NOMO-1 treated with dmso at 0.1 percent for 144 hours (cell line): ENCODE results near the gene GADL1.
A peak's percentile ranks its signal among the peaks of the same experiment; 100 is the strongest.

ENCODE experiments used
- DNase-seq: peaks from one replicate; lab custom pipeline; 2025; ENCODE audit not compliant: unreplicated experiment; lab: John Stamatoyannopoulos, UW

The GADL1 gene

DNA sequence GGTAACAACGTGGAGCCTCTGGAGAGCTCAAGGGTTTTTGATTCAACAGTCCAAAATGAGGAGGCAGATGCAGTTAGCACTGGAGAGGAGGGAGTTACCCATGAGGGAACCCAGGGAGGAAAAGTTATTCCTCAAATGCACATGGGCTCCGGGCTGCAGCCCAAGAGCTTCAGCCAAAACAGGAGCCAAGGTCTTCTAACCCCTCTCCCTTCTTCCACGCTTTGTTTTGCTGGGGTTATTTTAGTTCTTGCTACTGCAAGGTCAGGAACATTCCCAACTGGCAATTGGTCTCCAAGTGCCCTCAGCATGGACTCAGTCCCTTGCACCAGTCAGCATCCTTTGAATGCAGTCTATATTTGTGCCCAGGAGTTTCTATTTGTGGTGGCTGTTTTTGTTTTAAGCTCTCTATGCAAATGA is 198.1 kb downstream of the GADL1 start:
- no peak for DNase-seq

DNA sequence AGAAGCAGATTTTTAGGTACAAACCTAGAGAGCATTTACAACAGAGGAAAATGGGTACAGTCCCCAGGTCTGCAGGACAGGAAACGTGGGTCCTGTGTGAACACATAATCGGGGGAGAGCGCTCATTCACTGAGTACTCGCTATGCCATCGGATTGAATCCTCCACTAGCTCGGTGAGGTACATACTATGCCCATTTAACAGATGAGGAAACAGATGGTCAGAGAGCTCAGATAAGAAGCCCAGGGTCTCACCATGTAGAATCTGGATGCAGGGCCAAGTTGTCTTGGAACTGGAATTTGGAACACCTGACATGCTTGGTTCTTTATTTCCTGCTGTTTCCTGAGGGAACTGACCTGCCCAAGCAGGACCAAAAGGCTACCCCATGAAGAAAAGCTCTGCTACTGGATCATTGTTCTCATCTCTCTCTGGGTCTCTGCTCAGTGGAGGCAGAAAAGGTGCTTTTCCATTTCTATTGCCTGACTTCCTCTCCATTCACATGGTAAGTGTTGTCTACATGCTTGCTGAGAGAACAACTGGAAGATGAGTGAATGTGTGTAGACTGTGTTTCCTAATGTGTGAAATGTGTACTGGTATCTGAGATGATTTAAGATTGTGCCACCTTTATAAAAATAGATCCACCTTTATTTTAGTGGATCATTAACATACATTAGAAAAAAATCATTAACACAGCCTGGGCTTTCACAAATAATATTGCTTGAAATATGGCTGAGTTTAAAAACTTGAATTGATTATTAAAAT is 199.0 kb downstream of the GADL1 start:
- DNase-seq: no peak

DNA sequence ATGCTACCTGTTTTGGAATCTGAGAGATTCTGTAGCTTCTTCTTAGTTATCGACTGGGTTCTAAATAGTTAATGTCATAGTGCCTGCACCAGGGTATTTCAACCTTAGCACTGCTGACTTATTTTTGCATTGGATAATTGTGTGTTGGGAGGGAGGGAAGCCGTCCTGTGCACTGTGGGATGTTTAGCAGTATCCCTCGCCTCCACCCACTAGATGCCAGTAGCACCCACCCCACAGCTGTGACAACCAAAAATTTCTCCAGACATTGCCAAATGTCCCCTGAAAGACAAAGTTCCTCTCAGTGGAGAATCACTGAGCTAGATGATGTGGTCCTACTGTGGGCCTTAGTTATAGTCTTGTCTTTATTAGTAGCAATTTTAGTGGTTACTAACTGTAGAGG is 199.8 kb downstream of the GADL1 start:
- no peak for DNase-seq

DNA sequence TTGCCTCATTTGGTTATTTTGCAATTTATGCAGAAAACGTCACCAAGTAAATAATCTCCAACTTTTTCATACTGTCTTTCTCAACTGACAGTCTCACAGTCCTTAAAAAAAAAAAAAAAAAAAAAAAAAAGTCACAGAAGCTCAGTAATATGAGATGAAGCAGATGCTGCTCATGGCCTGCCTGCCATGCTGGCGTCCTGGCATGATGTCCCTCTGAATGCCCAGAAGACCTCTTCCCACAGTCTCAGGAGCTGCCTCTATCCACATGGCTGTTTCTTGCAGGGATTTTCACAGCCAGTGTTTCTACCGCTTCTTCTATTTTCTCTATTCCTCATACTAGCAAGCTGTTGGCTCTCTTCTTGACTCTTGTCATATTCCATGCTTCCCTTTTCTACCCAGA is 200.3 kb downstream of the GADL1 start:
- DNase-seq: no peak

DNA sequence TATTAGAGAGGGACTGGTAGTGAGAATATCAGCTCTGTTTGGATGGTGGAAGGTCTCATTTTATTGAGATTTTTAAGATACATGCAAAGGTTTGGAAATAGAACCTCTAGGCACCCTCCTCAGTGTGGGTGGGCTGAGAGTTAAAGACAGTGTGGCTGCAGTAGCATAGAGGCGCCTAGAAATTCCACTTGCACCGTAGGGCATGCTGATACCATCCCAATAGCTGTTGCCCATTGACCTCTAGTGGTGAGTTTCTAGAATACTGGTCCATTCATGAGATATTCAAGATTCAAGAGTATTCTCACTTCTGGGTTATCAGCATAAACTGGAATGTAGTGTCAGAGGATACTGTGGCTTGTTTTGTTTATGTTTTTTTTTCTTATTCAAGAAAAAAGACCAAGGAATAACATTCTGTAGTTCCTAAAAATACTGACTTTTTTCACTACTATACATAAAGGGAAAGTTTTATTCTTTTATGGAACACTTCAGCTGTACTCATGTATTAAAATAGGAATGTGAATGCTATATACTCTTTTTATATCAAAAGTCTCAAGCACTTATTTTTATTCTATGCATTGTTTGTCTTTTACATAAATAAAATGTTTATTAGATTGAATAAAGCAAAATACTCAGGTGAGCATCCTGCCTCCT is 200.9 kb downstream of the GADL1 start:
- DNase-seq: peak; percentile 37

DNA sequence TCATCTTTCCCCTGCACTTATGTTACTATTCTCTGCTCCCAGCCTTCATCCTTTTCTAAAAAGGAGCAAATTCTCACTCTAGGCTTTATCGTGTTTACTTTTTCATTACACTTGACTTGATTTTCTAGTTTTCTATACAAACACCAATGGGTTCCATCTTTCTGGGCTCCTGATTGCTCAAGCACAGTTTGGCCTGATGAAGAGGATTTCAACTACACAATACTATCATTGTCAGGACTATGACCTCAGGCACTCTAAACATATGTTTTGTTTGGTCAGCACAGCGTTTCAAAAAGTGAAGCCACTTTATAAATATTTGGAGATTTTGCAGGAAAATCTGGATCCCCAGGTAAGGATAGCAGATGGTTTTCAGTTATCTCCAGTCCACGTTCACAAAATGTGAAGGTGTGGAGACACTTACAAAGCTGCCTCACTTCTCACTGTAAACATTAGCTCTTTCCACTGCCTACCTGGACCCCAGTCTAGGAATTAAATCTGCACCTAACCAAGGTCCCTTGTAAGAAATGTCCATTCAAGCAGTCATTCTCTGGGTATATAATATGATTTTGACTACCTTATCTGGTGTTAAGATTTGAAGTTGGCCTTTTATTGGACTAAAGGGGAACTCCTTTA is 201.8 kb downstream of the GADL1 start:
- DNase-seq: no peak

DNA sequence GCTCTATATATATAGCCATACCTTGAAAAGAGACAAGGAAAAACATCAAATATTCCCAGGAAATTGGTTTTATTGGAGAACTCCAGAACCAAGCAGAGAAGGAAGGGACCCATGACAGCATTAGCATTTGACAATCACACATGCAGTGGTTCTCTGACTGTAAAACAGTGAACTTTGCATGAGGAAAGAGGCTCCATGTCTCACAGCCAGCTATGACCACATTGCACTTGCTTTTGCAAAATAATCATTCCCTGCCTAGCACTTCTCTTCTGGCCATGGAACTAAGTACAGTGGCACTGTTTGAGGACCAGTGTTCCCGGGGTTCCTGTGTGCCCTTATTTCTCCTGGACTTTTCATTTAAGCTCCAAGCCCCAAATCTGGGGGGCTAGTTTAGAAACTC is 202.5 kb downstream of the GADL1 start:
- DNase-seq: no peak

DNA sequence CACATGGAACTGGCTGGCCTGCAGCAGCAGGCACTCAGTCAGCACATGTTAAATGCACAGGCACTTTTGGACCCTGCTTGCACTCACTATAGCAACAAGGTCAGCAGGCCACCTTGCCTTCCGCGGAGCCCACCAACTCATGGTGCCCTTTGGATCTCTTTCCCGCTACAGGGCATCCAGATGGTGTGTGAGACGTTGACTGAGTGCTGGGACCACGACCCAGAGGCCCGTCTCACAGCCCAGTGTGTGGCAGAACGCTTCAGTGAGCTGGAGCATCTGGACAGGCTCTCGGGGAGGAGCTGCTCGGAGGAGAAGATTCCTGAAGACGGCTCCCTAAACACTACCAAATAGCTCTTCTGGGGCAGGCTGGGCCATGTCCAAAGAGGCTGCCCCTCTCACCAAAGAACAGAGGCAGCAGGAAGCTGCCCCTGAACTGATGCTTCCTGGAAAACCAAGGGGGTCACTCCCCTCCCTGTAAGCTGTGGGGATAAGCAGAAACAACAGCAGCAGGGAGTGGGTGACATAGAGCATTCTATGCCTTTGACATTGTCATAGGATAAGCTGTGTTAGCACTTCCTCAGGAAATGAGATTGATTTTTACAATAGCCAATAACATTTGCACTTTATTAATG is 203.1 kb downstream of the GADL1 start:
- DNase-seq: no peak

DNA sequence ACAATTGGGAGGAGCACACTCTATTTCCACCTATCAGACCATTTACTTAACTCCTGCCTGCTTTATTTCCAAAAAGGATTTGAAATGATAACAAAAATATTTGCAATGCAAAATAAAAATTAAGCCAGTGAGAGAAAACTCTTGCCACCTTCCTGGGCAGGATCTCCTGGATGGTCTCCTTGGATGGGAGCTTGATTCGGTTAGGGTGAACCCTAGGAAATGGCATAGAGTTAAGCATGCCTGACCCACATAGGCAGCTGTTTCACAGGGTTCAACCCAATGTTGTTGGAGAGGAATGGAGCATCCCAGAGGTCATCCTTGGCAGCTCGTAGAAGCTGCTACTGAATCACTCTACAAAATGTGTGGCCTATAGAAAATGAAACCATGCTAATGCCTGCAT is 204.3 kb downstream of the GADL1 start:
- no peak for DNase-seq

DNA sequence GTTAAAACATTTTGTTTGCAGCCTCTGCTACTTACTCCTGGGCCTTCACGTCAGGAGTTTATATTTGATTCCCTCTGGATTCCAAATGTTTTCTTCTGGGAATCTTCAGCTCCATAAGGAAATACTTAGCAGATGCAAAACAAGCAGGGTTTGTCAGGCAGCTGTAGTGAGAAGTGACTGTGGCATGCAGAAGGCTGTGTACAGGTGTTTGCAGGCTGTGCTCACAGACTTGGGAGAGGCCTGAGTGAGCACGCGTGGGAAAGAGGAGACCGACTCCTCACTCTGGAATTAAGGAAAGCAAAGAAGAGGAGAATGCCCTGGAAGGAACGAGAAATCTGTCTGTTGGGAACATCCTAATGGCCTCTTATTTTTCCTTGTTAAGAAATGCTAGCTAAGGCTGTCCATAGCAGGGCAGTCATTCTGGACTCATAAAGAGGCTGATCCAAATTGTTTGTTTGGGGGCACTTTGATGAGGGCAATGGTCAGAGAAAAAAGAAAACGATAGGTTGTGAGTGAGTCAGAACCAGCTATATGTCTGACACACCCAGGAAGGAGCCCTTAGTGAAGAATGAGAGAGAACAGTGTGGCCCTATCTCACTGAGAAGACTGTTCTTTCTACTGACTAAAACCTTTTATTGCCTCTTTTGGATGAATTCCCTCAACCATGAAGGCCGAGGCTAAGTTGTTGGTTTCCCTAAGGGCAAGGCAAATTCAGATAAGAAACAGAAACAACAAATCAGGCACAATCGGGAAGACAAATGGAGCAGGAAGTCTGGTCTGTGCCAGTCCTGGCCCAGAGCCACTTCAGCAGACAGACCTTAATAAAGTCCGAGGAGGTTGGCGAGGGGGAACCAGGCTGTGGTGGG is 205.5 kb downstream of the GADL1 start:
- no peak for DNase-seq

DNA sequence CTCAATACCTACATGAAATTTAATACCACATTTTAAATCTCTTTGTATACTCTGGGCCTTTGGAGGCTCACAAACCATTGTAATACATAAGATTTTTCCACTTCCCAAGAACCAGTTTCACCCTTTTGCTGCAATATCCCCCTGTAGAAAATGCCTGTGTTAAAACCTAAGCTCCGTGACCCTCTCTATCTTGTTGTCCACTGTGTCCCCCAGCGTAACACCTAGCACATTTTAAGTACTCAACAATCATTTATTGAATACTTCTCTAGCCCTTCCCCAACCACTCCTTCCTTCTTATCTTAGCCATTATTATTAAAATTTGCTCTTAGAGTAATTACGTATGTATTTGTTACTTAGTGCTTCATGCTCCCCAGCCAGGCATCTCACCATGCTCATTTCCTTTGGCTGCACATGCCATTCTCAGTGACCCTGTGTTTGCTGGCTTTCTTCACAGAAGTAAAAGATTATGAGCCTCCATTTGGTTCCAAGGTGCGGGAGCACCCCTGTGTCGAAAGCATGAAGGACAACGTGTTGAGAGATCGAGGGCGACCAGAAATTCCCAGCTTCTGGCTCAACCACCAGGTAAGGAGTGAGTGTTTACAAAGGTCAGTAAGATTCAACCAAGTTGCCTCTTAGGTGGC is 206.4 kb downstream of the GADL1 start:
- no peak for DNase-seq

DNA sequence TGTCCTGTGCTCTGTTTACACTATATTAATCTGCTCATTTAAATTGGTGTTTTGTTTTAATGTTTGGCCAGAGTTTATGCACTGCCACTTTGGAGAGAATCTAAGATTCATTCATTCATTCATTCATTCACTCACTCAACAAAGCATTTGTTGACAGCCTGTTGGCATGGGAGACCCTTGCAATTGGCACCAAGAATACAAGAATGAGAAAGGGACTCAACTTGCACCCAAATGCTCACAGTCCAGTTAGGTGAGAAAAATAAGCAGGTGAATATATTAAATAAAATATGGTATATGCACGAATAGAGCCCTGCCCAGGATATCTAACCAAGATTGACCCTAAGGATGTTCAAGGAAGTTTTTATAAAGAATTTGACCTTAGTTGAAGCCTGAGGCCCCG is 207.7 kb downstream of the GADL1 start:
- DNase-seq: no peak

DNA sequence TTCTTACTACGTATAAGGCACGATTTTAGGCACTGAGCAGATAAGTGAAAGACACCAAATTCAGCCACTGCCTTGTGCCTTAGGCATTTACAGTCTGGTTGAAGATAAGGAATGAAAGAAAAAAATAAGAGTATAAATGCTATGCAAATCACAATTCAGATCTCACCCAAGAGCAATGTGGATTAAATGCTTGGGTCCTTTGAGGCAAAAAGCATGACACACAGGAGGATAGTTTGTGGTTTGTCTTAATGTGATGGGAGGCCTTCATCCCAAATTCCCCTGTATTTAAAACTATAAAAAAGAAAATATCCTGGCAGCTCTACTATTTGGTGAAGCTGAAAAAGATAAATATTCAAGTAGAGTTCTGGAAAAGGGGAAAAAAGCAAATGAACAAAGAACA is 208.3 kb downstream of the GADL1 start:
- DNase-seq: no peak

DNA sequence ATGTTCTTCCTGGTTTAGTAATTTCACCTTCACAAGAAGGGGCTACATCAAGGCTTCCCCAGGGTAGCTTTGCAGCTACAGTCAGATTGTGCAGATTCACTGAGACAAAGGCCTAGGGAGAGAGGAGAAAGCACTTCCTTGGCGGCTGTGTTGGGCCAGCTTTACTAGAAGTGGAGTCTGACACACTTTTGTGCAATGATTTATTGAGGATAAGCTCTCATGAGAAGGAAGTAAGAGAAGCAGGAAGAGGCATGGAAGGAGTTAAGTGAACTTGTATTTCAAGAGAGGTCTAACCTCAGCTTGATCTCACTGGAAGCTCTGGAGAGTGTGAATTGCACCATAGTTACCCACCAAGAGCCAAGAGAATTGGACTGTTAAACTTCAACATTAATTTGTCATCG is 209.2 kb downstream of the GADL1 start:
- DNase-seq: peak; percentile 48

DNA sequence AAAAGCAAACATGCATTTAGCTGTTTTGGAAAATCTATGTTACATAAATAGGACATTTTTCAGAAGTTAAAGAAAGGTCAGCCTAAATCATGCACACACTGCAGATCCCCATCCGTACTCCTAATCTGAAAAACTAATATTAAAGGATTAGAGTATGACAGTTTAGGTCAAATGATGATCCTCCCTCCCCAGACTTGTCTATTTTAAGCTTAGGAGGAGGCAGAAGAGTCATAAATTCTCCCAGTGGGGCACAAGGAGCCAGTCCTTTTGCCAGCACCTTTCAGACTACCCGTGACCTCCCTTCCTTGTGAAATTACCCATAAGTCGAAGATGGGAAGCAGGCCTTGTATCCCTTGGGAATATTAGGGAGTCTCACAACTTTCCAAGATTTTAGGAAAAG is 210.1 kb downstream of the GADL1 start:
- no peak for DNase-seq

DNA sequence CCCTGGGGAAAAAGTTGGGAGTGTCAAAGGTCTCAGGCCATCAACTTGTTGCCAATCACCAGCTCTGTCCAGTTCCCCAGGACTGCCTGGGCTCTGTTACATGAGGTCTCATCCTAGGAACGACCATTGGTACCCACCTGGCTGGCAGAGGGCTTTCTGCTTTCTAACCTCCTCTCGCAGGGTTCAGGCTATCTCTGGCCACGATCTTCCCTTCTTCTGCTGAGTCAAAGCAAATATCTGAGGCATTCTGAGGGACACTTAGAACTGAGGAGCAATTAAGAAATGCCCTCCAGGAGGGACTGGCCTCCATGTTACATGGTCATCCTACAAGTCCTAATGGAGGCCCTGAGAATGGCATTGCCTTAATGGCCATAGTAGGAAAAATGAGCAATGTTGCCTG is 210.7 kb downstream of the GADL1 start:
- DNase-seq: no peak

DNA sequence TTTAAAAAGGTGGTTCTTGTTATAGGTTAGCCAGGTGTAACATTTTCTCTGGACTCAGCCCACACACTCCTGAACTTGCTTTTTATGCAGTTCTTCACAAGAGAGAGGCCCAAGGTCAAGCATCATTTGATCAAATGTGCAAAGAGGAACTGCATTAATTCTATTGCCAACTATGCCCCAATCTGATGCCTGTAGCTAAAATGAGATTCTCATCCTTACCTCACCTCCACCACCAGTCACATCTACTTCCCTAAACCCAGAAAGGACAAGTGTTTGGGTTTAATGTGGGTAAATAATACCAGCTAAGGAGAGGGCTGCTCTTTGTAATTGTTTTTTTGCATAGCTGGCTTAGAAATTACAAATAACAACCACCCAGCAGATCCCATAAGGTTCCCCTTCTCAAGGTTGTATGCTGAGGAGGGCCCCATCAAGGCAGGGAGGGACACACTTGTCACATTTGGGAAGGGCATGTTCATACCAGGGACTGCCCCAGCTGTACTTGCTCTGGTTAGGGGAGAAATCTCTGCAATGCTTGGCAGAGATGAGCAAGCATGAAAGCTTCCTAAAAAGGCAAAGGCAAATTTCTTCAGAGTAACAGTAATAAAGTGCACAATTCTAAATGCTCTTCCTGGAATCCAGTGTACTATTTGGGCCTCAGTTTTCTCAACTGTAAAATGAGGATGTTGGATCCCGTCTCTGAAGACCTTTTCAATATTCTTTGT is 211.9 kb downstream of the GADL1 start:
- peak; percentile 54 for DNase-seq

DNA sequence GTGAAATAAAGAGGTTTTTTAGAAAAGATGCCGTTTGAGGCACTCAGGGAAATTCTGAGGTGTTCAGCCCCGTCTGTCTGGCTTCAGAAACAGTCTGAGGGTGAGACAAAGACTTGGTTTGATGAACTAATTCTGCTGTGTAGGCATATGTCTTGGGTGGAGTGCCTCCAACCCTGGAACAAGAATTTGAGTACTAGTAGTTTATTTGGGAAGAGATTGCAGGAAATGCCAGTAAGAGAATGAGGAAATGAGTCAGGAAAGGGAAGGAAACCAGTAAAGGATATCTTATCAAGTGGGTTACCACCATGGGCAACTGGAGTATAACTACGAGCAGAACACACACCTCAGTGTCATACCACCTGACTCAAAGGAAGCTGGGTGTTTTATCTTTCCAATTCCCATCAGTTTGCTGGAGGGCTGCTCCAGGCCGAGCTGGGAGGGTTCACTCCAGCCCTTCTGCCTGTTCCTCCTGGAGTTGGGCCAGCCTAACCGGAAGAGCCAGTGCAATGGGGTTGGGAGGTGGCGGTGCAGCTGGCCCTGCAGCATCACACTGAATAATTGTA is 212.7 kb downstream of the GADL1 start:
- DNase-seq: no peak

DNA sequence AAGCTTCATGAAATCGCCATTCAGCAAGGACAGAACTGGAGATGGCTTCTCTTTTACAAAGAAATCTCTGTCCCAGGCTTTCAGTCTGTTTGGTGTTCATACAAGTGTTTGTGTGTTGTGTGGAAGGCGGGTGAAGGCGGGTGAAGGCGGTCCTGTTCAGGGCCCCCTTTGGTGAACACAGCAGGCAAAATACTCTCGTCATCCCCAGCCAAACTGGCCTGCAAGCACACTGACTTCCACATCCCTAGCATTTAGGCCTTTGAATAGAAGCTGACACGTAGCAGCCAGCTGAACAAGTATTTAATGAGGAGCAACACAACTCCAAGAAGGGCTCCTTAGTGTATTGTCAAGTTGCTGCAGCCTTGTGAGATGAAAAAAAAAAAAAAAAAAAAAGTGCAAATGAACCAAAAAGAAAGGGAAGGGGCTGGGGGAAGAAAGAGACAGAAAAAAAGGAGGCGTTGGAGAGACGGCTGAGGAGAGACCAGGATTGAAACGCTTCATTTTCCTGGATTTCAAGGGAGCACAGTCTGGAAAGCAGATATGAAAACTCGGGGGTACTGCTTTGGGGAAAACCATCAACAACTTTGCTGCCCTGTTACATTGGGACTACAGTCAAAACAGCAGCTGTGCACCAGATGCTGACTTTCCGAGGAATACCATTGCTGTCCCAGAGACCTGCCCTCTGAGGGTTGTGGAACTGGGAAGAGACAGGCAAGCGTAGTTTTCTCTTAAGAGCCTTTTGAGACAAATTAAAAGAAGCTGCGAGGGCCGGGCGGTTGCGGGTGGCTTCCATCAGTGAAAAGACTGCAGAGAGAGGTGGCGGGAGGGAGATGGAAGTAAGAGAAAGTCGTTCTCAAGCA is 213.4 kb downstream of the GADL1 start:
- DNase-seq: no peak
